GM12878 (cell line): Measurements from ENCODE around the gene ATP7A. TPM values are rescaled to one million over a fixed set of nuclear protein-coding genes. Genes with fewer than 3 reads are reported as not detected.

ENCODE experiments used
- ATAC-seq: fragments of 200-7000 bp; cut with Tn5 transposase; 3 replicates; pipeline ENCODE4 v1.9.1; 2020; ENCODE audit warnings: mild to moderate bottlenecking, moderate library complexity
- BruUV-seq: library from RNA; stranded (reverse); fragments of 400-500 nt; replicated peaks from 2 replicates; lab custom pipeline; 2021; lab: Mats Ljungman, UMichigan
- CTCF ChIA-PET: fragments of 300-600 bp; sonication (Branson Sonifier 250); formaldehyde crosslinking; extraction: SDS; loops from one replicate; lab custom pipeline; 2021; ENCODE audit warnings: inconsistent platforms; lab: Yijun Ruan, JAX
- POLR2A ChIA-PET: fragments of 350-600 bp; formaldehyde crosslinking; extraction: SDS; loops from one replicate; lab custom pipeline; 2021; ENCODE audit warnings: inconsistent platforms; lab: Charles Lee
- RAD21 ChIA-PET: fragments of 300-600 bp; sonication (Branson Sonifier 250); formaldehyde crosslinking; loops from one replicate; lab custom pipeline; 2023; ENCODE audit warnings: antibody characterized with exemption; ENCODE audit not compliant: unreplicated experiment; lab: Charles Lee
- SMC1A ChIA-PET: fragments of 300-600 bp; sonication (Branson Sonifier 250); formaldehyde crosslinking; loops from one replicate; lab custom pipeline; 2023; ENCODE audit not compliant: unreplicated experiment, uncharacterized antibody; lab: Charles Lee
- DNase-seq: peaks from one replicate; pipeline ENCODE4 v3.0.0-alpha.2; 2011; ENCODE audit warnings: low read depth, low spot score
- FAIRE-seq: peaks from 3 replicates; lab custom pipeline; 2011; peaks lifted over from hg19 to GRCh38; lab: Jason Lieb, UNC
- H2AFZ ChIP-seq: 2 replicates; pipeline ENCODE4 v1.6.0; 2011; ENCODE audit warnings: low read depth, low read length, control low read depth; ENCODE audit not compliant: control insufficient read depth
- H3K27ac ChIP-seq: 2 replicates; pipeline ENCODE4 v1.5.1; 2011; ENCODE audit warnings: control low read depth; ENCODE audit not compliant: control insufficient read depth, insufficient read depth
- H3K27me3 ChIP-seq, 2 experiments: replicated peaks in 1 of 2; 2 replicates each; pipeline versions ENCODE4 v1.6.0 to v1.6.1; 2011; ENCODE audit warnings: low read length in 1 of 2; ENCODE audit not compliant: control insufficient read depth in 2 of 2, insufficient read depth in 2 of 2
- H3K36me3 ChIP-seq, 2 experiments: 2 replicates each; pipeline ENCODE4 v1.5.1; 2011; ENCODE audit warnings: low read length in 1 of 2; ENCODE audit not compliant: control insufficient read depth in 2 of 2, insufficient read depth in 2 of 2
- H3K4me1 ChIP-seq: 2 replicates; pipeline ENCODE4 v1.6.1; 2011; ENCODE audit warnings: mild to moderate bottlenecking, low read length, moderate library complexity, mixed read lengths; ENCODE audit not compliant: control insufficient read depth, insufficient read depth
- H3K4me2 ChIP-seq: 2 replicates; pipeline ENCODE4 v1.6.0; 2011; ENCODE audit warnings: control low read depth; ENCODE audit not compliant: control insufficient read depth, insufficient read depth
- H3K4me3 ChIP-seq: fragments of 200-600 bp; sonication (generic); 2 replicates; pipeline ENCODE4 v1.5.1; 2016
- H3K79me2 ChIP-seq: 2 replicates; pipeline ENCODE4 v1.6.0; 2011; ENCODE audit warnings: low read length; ENCODE audit not compliant: control insufficient read depth, insufficient read depth
- H3K9ac ChIP-seq: 2 replicates; pipeline ENCODE4 v1.8.0; 2011; ENCODE audit warnings: low read length, control low read depth, mixed read lengths; ENCODE audit not compliant: control insufficient read depth, insufficient read depth
- H3K9me3 ChIP-seq: replicated peaks from 3 replicates; pipeline ENCODE4 v1.5.1; 2011; ENCODE audit warnings: mild to moderate bottlenecking, low read length; ENCODE audit not compliant: control insufficient read depth, insufficient read depth
- H4K20me1 ChIP-seq: 2 replicates; pipeline ENCODE4 v1.6.0; 2011; ENCODE audit not compliant: control insufficient read depth, insufficient read depth
- BRCA1 ChIP-seq: IDR thresholded peaks from 2 replicates; pipeline ENCODE4 v1.6.1; 2011; ENCODE audit warnings: low read depth, low read length, improper control_type of control experiment
- ESRRA ChIP-seq: IDR thresholded peaks from 2 replicates; pipeline ENCODE4 v1.6.1; 2012; ENCODE audit warnings: mild to moderate bottlenecking, low read length, improper control_type of control experiment
- NFIC ChIP-seq: IDR thresholded peaks from 2 replicates; pipeline ENCODE4 v1.6.1; 2012; ENCODE audit warnings: low read depth, mild to moderate bottlenecking, inconsistent platforms, low read length, moderate library complexity
- NFXL1 ChIP-seq: fragments of 450-650 bp; IDR thresholded peaks from 2 replicates; pipeline ENCODE4 v1.6.1; 2017; ENCODE audit warnings: antibody characterized with exemption, mild to moderate bottlenecking, borderline replicate concordance
- NR2C2 ChIP-seq: IDR thresholded peaks from 2 replicates; pipeline ENCODE4 v1.6.1; 2011; ENCODE audit warnings: borderline replicate concordance, low read depth; ENCODE audit not compliant: control insufficient read depth, insufficient read length
- POLR2AphosphoS2 ChIP-seq: IDR thresholded peaks from 2 replicates; pipeline ENCODE4 v1.6.1; 2011; ENCODE audit warnings: low read depth, mild to moderate bottlenecking, low read length, improper control_type of control experiment, moderate library complexity
- RCOR1 ChIP-seq: conservative IDR thresholded peaks from 2 replicates; pipeline ENCODE4 v1.6.1; 2012; ENCODE audit warnings: low read depth, low read length, improper control_type of control experiment
- SREBF2 ChIP-seq: IDR thresholded peaks from 2 replicates; pipeline ENCODE4 v1.6.1; 2012; ENCODE audit warnings: mild to moderate bottlenecking, low read length
- STAT3 ChIP-seq: IDR thresholded peaks from 2 replicates; pipeline ENCODE4 v1.6.1; 2011; ENCODE audit warnings: low read depth, low read length, improper control_type of control experiment
- TCF12 ChIP-seq: IDR thresholded peaks from 2 replicates; pipeline ENCODE4 v1.6.1; 2011; ENCODE audit warnings: low read depth, mild to moderate bottlenecking, low read length
- ZNF622 ChIP-seq: fragments of 450-650 bp; IDR thresholded peaks from 2 replicates; pipeline ENCODE4 v1.6.1; 2017; ENCODE audit warnings: mild to moderate bottlenecking, inconsistent platforms
- ZNF687 ChIP-seq: fragments of 450-650 bp; IDR thresholded peaks from 2 replicates; pipeline ENCODE4 v1.6.1; 2017; ENCODE audit warnings: mild to moderate bottlenecking, moderate library complexity
- WGBS: methylation state at CpG from one replicate; pipeline ENCODE4 v1.1.6; 2016; ENCODE audit warnings: low lambda C conversion rate; ENCODE audit not compliant: insufficient replicate concordance, insufficient coverage; ENCODE audit errors: missing lambda C conversion rate; 5-methylcytosine and 5-hydroxymethylcytosine counted together
- in situ Hi-C: fragments of 300-500 bp; cut with MboI; formaldehyde crosslinking; loops from 9 replicates; pipeline ENCODE4 v1.14.3; 2018; ENCODE audit warnings: mixed read lengths
- intact Hi-C: fragments of 100-400 bp; cut with micrococcal nuclease; formaldehyde crosslinking; loops from one replicate; pipeline ENCODE4 v1.14.2; 2022; ENCODE audit not compliant: unreplicated experiment
- polyA plus RNA-seq, 11 experiments: library from polyadenylated mRNA; depleted of rRNA in 4 of 11; unstranded in 6 of 11; stranded (reverse) in 5 of 11; fragments of >200 nt; fragmentation: Nextera tagmentation in 4 of 11; fragmentation: Illumina TruSeq in 1 of 11; extraction: Ambion mirVana in 4 of 11; extraction: Trizol in 1 of 11; gene quantifications; 1 replicate in 1 of 11; 2 replicates in 10 of 11; pipeline versions ENCODE4 v1.2.1 to v1.2.3, GENCODE V29; 2011 to 2016; ENCODE audit warnings: inconsistent platforms in 2 of 11, missing spikeins in 2 of 11, low read depth in 1 of 11
- total RNA-seq, 4 experiments: library from RNA; depleted of rRNA in 3 of 4; stranded (reverse); fragments of >200 nt in 3 of 4; fragmentation: Illumina TruSeq in 1 of 4; extraction: Trizol in 1 of 4; gene quantifications; 2 replicates each; pipeline versions ENCODE4 v1.2.1 to v1.2.3, GENCODE V29; 2013 to 2021

The ATP7A gene
- total and polyA plus RNA-seq, 10 of the 15 experiments (the other 5 are each of a cell fraction or from before 2014, with no cell fraction given): 2.5 to 12.0 (median 7.6) TPM

DNA sequence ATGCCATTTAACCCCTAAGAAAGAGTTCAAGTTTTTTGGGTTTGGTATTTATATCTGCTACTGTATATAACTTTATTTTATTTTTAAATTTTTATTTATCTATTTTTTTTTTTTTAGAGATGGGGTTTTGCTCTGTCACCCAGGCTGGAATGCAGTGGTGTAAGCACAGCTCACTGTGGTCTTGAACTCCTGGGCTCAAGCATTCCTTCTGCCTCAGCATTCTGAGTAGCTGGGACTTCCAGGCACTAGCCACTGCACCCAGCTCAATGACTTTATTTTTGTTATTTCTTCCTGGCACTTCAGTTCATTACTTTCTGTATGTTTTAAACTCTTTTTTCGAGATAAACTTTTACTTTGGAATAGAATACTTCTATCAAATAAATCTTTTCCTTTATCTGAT, 101.4 kb downstream of the ATP7A start:
- SMC1A ChIA-PET: interaction anchor here (1.0 kb wide), 1 partner anchor 13 kb away, joined by 3 read pairs; no protein-coding TSS in a partner anchor
- H4K20me1 ChIP-seq: no peaks in the 10 kb centered on the region
- POLR2A ChIA-PET: interaction anchor here (0.7 kb wide), 3 partner anchors 169 to 1675 kb away, joined by 3 to 6 read pairs (median 6); no protein-coding TSS in a partner anchor
- FAIRE-seq (no peak), DNase-seq (no peak), ATAC-seq (no peak)
- H3K4me1 ChIP-seq: no peaks in the 10 kb centered on the region
- no peak overlapping the region for H2AFZ ChIP-seq
- 86% methylated on average over 1 of the region's 1 CpG for WGBS
- TF ChIP-seq TCF12: no peak
- in situ Hi-C loops (no loop called here), intact Hi-C loops (no loop called here)
- no peak overlapping the region for H3K4me3 ChIP-seq
- BruUV-seq: no TSS peak
- H3K36me3 ChIP-seq: no peaks in the 10 kb centered on the region
- H3K9ac ChIP-seq: no peak overlapping the region
- CTCF ChIA-PET: interaction anchor here (0.6 to 1.6 kb wide), 5 partner anchors 8 to 464 kb away, joined by 3 to 7 read pairs (median 5); no protein-coding TSS in a partner anchor
- H3K4me2 ChIP-seq: no peak overlapping the region
- no peaks in the 10 kb centered on the region for H3K9me3 ChIP-seq
- H3K27ac ChIP-seq: no peak overlapping the region
- RAD21 ChIA-PET: interaction anchor here (0.9 kb wide), 1 partner anchor 24 kb away, joined by 3 read pairs; no protein-coding TSS in a partner anchor
- H3K79me2 ChIP-seq: no peaks in the 10 kb centered on the region
- H3K27me3 ChIP-seq: no peaks in the 10 kb centered on the region

DNA sequence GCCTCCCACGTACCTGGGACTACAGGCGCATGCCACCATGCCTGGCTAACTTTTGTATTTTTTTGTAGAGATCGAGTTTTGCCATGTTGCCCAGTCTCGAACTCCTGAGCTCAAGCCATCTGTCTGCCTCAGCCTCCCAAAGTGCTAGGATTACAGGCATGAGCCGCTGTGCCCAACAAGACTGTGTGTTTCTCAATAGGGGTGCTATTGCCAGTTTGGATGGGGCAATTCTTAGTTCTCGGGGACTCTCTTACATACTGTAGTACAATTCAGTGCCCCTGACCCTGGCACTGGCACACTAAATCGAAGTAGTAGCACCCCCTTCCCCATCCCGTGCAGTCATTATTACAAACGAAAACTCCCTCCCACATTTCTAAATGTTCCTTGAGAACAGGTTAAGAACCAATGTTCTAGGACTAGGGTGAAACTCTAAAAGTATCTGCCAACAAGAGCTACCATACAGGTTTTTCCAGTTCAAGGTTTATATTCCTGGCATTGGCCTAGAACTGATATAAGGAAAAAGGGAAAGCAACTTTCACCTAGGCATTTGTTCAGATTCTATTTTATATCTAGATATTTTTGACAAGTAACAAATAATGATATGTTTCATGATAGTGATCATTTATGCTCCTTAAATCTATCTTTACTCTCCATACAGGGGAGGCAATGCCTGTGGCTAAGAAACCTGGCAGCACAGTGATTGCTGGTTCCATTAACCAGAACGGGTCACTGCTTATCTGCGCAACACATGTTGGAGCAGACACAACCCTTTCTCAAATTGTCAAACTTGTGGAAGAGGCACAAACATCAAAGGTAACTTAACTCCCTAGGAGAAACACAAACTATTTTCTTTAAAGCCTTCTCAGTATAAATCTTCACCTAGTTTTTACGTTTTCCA, 109.3 kb downstream of the ATP7A start:
- in situ Hi-C loops: loop anchor here (10.0 kb wide), 2 partner anchors 115 to 1465 kb away; no protein-coding TSS in a partner anchor
- H3K79me2 ChIP-seq: no peaks in the 10 kb centered on the region
- no peak overlapping the region for H3K9ac ChIP-seq
- no peak overlapping the region for H3K4me3 ChIP-seq
- H3K4me2 ChIP-seq: no peak overlapping the region
- no peaks in the 10 kb centered on the region for H3K27me3 ChIP-seq
- POLR2A ChIA-PET: no interaction called here
- no peaks in the 10 kb centered on the region for H3K36me3 ChIP-seq
- FAIRE-seq (no peak), DNase-seq (no peak), ATAC-seq (no peak)
- H3K27ac ChIP-seq: no peak overlapping the region
- 47% methylated on average over 12 of the region's 12 CpGs for WGBS
- H3K9me3 ChIP-seq: no peaks in the 10 kb centered on the region
- no peak overlapping the region for H2AFZ ChIP-seq
- SMC1A ChIA-PET: interaction anchor here (0.6 to 1.5 kb wide), 4 partner anchors 10 to 491 kb away, joined by 3 to 7 read pairs (median 4); partner anchors contain the start of gene COX7B
- H3K4me1 ChIP-seq: no peaks in the 10 kb centered on the region
- CTCF ChIA-PET: interaction anchor here (0.7 to 2.8 kb wide), 2 partner anchors 8 to 108 kb away, joined by 4 to 7 read pairs; no protein-coding TSS in a partner anchor
- RAD21 ChIA-PET: no interaction called here
- intact Hi-C loops: no loop called here
- BruUV-seq: no TSS peak
- H4K20me1 ChIP-seq: no peaks in the 10 kb centered on the region
- TF ChIP-seq POLR2AphosphoS2 (no peak), SREBF2 (no peak), TCF12 (no peak), NR2C2 (no peak), STAT3 (no peak), ZNF622 (no peak), ZNF687 (no peak), ESRRA (no peak), BRCA1 (no peak), NFIC (no peak), NFXL1 (no peak), RCOR1 (no peak)
